ENCODE data around the gene DCLK1.

DCLK1 gene

DNA sequence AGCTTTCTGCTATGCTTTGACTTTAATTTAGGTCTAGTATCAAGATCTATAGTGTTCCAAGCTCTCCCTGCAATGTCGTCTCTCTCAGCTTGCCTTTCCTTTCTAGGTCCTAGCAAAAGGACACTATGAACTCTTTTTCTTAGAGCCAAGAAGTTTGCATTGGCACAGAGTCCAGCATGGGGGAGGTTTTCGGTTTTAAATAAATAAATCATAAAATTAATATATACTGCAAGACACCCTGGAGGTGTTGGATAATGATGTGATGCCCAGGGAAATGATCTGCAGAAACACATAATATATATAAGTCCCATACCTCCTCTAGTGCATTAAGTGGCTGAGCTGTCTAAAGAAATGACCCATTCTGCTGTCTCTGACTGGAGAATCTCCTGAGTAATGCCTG is 338.3 kb downstream of the DCLK1 start:
- no peak for DNase-seq (ENCODE audit: low spot score)
- no peak for FAIRE-seq

GRCh38 chr13:35792021-35792420 is 339.2 kb downstream of the DCLK1 start:
- FAIRE-seq: no peak

DNA sequence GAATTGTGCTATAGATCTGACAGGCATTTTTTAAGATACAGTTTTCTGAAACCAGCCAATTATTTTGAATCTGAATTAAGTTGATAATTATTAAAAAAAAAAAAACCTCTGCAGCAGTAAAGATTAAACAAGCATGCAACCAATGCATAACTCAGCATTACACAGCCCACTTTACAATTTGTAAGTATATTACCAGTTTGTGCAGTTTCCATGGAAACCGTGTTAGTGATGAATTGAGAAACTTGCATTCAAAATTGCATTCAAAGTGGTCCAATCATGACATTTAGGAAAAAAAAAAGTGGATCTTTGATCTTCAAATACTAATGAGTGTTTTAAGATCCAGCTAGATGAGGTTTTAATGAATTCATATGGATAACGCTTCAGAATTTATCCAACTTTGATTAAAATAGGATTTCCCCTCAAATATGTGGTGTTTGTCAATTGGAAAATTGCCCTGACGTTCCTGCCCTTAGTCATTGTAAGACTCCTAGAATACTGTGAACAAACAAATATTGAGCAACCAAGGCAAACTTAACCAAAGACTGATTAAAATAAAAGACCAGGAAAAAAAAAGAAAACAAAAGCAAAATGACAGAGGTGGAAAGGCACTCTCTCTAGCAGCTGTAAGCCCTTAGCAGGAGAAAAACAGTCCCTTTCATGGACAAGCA is 339.9 kb downstream of the DCLK1 start:
- DNase-seq (ENCODE audit: low spot score): no peak
- no peak for FAIRE-seq

More at GRCh38 chr13:35792021-35792420, 339.2 kb downstream of the DCLK1 start:
- DNase-seq (ENCODE audit: low spot score): no peak

- peak; percentile 44 for FAIRE-seq
- peak; percentile 21 for DNase-seq (ENCODE audit: low spot score)
These were observed 341.6 kb downstream of the DCLK1 start for GRCh38 chr13:35789335-35790165.

GRCh38 chr13:35787937-35788336 is 343.2 kb downstream of the DCLK1 start:
- no peak for DNase-seq (ENCODE audit: low spot score)
- no peak for FAIRE-seq

- no peak for DNase-seq (ENCODE audit: low spot score)
- FAIRE-seq: no peak
These were observed 345.4 kb downstream of the DCLK1 start for GRCh38 chr13:35785576-35786303.

DNA sequence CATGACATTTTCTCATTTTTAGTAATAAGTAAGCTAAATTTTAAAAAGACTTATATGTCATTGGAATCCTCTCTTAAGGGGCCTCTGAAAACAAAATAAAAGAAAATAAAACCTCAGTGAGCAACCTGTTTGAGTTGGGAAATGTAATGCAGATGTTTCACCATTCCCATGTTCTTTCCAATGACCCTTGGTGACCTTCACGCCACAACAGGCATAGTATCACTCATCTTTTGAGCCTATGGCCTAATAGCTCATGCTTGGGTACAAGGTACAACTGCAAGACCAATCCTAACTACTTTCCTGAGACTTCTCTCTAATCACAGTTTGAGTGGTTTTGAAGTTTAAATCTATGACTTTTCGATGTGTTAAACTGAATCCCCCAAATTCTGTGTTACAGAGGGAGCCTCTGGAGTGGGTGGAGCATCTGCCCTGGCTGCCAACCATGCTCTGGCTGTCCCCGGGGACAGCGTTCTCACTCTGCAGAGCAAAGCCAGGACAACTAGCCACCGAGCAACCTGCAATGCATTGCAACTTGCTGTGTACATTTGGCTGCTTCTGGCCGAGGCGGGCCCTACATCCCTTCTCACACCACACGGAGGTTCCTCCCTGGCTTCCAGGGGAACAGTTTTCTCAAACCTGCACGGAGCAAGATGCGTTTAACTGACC is 346.8 kb downstream of the DCLK1 start:
- DNase-seq (ENCODE audit: low spot score): no peak
- FAIRE-seq: no peak

DNA sequence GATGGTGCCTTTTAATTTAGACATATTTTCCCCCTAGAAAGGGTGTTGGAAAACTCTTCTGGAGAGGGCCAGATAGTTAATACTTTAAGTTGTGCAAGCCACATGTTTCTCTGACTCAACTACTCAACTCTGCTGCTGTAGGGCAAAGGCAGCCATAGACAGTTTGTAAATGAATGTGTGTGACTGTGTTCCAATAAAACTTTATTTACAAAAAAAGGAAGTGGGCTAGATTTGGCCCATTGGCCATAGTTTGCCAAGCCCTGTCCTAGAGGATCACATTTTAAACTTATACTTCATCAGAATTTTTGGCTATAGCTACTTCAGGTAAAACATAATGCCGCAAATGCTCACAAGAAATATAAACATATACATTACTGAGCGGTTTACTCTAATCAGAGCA is 348.4 kb downstream of the DCLK1 start:
- DNase-seq (ENCODE audit: low spot score) (no peak), FAIRE-seq (no peak)

- DNase-seq (ENCODE audit: low spot score) (no peak), FAIRE-seq (no peak)
These were observed 349.9 kb downstream of the DCLK1 start for GRCh38 chr13:35781036-35782000.

DNA sequence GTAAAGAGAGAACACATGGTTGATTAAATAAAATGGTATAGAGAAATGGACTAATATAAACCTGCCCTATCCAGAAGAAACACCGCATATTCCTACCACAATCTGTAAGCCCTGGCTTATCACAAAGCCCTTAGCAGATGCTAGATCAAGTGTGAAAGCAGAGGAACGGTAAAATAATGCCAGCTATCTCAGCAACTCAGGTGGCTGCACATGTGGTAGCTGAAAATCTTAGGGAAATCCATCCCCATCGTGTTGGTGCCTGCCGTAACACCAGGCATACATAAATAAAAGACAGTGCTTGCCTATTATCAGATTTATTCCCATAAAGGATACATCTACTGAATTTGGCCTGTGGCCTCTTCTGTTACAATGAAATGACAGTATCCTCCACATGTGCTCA is 350.6 kb downstream of the DCLK1 start:
- FAIRE-seq (no peak), DNase-seq (ENCODE audit: low spot score) (no peak)

DNA sequence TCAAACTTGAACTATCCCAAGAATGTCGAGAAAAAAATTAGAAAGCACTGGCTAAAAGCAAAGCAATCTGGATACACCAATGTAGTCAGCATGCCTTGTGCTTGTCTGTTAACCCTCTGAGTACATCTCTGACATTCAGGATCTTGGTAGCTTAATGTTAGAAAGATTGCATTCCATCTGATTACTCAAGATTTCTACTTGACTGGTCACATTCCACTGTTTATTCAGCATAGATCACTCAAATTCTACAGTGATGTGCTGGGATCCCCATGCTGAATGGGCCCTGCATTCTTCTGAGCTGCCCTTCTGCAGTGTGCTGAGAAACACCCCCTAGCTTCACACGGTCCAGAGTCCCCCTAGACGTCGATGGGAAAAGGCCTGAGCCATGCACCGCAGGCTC is 359.3 kb downstream of the DCLK1 start:
- DNase-seq (ENCODE audit: low spot score) (peak; percentile 83), FAIRE-seq (peak; percentile 80)

DNA sequence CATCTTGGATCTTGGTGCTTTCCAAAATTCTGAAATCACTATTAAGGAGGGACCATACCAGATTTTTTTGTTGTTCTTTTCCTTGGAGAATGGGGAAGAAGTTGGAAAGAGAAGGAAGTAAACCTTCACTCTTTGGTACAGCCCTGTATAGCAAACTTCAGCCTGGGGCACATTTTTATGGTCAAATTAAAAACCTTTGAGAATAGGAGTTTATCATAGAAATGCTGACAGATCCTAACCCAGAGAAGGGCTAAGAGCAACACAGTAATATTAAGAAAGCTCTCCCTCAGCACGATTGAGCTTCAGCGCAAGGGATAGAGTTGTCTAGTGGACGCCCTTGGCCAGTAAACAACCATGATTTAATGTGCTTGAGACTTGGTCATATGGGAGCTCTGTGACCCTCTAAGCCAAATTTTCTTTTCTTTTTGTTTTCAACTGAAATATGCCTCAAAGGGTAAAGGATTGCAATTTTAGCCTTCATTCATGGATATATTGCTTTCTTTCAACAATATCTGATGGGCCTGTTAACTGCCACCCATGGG is 360.4 kb downstream of the DCLK1 start:
- no peak for DNase-seq (ENCODE audit: low spot score)
- no peak for FAIRE-seq

DNA sequence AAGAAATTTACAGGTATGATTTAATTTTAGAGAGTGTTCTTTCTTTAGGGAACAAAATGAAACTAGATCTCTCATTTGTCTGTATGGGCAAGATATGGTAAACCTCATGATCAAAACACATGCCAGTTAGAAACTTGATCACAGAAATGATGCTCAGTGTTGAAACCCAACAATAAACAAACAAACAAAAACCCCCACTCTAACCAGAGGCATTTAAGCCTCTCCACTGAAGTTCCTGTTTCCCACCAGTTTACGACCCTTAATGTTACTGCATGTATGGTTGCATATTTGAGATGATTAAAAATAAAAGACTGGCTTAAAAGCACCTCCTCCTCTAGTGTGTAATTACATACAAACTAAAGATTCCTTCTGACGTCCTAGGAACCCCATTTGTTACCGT is 361.4 kb downstream of the DCLK1 start:
- no peak for FAIRE-seq
- no peak for DNase-seq (ENCODE audit: low spot score)

- no peak for FAIRE-seq
- no peak for DNase-seq (ENCODE audit: low spot score)
These were observed 362.6 kb downstream of the DCLK1 start for GRCh38 chr13:35768551-35768950.

DNA sequence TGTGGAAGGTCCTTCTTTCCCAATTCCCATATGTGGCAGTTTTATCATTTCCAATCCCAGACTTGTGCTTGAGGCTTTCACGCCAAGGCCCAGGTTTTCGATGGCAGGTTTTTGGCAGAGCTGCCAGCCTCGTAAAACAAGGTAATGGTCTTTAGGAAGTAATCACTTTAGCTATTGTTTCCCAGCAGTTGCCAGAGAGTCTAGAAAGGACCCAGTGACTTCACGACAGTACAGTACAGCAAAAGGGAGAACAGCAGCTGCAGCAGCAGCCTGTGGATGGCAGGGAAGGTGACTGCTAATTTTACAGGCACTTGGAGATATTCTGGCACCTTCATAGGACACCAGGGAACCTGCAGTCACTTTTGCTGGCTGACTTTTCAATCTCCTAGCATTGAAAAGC is 363.1 kb downstream of the DCLK1 start:
- no peak for FAIRE-seq
- DNase-seq (ENCODE audit: low spot score): no peak

GRCh38 chr13:35767256-35767976 is 363.8 kb downstream of the DCLK1 start:
- FAIRE-seq (no peak), DNase-seq (ENCODE audit: low spot score) (no peak)

DNA sequence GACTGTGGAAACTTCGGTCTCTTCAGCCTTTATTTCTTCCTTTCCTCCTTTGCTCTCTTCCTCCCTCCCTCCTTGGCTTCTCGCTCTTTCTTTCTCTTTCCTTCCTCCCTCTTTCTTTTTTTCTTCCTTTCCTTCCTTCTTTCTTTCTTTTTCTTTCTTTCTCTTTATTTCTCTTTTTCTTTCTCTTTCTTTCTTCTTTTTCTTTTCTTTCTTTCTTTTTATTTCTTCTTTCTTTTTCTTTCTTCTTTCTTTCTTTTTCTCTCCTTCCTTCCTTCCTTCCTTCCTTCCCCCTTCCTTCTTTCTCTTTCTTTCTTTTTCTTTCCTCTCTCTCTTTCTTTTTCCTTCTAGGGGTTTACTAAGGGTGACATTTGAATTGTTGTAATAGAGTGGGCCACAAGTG is 364.5 kb downstream of the DCLK1 start:
- no peak for DNase-seq (ENCODE audit: low spot score)
- FAIRE-seq: no peak

DNA sequence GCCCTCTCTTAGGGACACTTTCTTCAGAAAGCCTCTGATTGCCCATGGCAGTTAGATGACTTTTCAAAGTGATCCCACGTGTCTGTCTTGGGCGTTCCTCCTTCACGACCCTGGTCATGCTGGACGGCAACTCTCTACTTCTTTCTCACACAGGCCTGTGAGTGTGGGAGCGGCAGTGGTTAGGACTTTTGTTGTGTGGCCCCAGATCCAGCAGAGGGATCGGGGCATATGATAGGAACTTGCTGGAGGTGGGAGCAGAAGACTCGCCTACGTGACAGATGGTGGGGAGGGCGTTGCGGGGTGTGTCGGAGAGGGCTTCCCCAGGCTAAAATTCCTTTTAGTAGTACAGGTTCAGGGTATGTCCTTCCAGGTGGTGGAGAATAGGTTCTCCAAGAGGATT is 365.2 kb downstream of the DCLK1 start:
- FAIRE-seq (no peak), DNase-seq (ENCODE audit: low spot score) (no peak)

DNA sequence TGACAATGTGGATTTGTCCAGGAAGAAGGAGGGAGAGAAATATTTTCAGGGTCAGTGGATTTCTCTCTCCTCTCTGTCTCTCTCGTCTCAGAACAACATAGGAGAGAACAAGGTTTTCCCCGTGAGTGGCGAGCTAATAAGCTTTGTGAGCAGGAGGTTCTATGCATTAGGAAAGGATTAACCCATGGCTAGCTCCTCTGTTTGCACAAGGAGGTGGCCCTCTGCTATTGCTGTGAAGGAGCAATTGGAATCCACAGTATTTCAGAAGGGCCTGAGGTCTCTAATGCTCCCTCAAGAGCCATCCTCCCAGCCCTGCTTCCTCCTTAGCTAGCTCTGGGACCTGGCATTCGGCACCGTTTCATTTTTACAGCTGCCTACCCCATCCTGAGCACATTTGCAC is 365.8 kb downstream of the DCLK1 start:
- no peak for FAIRE-seq

More for the DNA sequence above, 365.8 kb downstream of the DCLK1 start:
- no peak for DNase-seq (ENCODE audit: low spot score)

Data from RCC 7860 (cell line).